HL-60 (cell line): ENCODE measurements around the gene USP20.

ENCODE experiments used
- DNase-seq, 2 experiments: peaks; one replicate each; pipeline ENCODE4 v3.0.0-alpha.2; 2010 to 2020; ENCODE audit warnings: low read depth in 1 of 2, low spot score in 1 of 2
- H3K27ac ChIP-seq: fragments of 250-450 bp; sonication (Bioruptor Pico); replicated peaks from 2 replicates; pipeline ENCODE4 v1.5.1; 2020; ENCODE audit warnings: mild to moderate bottlenecking, moderate library complexity
- H3K27me3 ChIP-seq: fragments of 250-450 bp; sonication (Bioruptor Pico); 2 replicates; pipeline ENCODE4 v1.5.1; 2021; ENCODE audit warnings: mild to moderate bottlenecking, moderate library complexity; ENCODE audit not compliant: insufficient read depth, poor library complexity, severe bottlenecking
- H3K4me3 ChIP-seq: replicated peaks from 2 replicates; pipeline ENCODE4 v1.5.1; 2011; ENCODE audit warnings: mild to moderate bottlenecking, control low read depth, low read length; ENCODE audit not compliant: insufficient read depth
- CTCF ChIP-seq: IDR thresholded peaks from one replicate; pipeline ENCODE4 v1.5.1; 2011; ENCODE audit warnings: low read length, control low read depth, inconsistent platforms; ENCODE audit not compliant: insufficient read depth
- GABPA ChIP-seq: IDR thresholded peaks from 2 replicates; pipeline ENCODE4 v1.6.1; 2012; ENCODE audit warnings: low read depth
- POLR2AphosphoS5 ChIP-seq: IDR thresholded peaks from 2 replicates; pipeline ENCODE4 v1.6.1; 2012; ENCODE audit warnings: low read depth
- REST ChIP-seq: IDR thresholded peaks from 2 replicates; pipeline ENCODE4 v1.6.1; 2012; ENCODE audit warnings: low read depth; ENCODE audit not compliant: insufficient replicate concordance
- SPI1 ChIP-seq: IDR thresholded peaks from 2 replicates; pipeline ENCODE4 v1.6.1; 2012; ENCODE audit warnings: low read depth, mild to moderate bottlenecking, borderline replicate concordance
- long read RNA-seq: library from polyadenylated mRNA; unstranded; transcript quantifications from one replicate; pipeline ENCODE4 v2.0.0, GENCODE V29; 2020

The USP20 gene
- long read RNA-seq, full-length matches to known transcripts: 186 of 308 reads
- long read RNA-seq, partial matches to known transcripts: 44 of 308 reads
- long read RNA-seq, other reads (novel, unspliced or antisense): 78 of 308 reads

DNA sequence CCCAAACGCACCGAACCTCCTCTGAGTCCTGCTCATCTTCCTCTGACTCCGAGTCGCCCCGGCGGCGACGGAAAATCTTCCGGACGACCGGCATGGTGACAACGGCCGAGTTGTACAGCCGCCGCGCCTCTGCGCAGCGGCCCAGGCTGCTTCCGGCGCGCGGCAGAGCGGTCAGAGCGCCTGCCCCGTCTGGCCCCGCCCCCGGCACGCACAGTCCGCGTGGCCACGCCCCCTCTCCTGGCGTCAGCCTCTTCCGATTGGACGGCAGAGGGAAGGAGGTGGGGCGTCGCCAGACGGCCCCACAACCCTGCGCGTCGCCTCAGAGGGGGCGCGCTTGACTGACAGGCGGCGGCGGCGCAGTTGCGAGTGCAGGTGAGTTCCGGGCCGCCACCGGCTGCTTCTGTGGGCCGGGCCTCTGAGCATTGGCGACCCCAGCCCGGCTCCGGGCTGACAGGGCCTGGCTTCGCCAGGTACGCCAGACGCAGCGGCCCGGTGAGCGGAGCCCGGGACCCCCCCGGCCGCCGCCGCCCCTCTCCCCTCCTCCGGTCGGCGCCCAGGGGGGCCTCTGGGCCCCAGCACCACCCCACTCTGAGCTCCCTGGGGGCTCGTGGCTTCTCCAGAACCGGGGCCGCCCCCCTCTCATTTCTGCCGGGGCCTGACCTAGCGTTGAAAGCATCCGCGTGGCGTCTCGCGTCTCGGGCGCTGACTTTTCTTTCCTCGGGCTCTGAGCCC is at the start of gene USP20, which contains the start of gene C9orf78:
USP20 (plus strand) TSS at position 331 of the 732 bp plus-strand sequence. CDS start 17,098 bp downstream, outside the sequence.
C9orf78 (minus strand) TSS at position 148 of the 732 bp plus-strand sequence; CDS start at position 94, 54 bp downstream.
- H3K27ac ChIP-seq: peak within 1 kb of the TSS; percentile 76
- H3K4me3 ChIP-seq: peak within 1 kb of the TSS; percentile 100
- DNase-seq: peak; percentile 92 to 96
- TF ChIP-seq GABPA (peak; percentile 75), POLR2AphosphoS5 (peak; percentile 75), REST (no peak), CTCF (no peak), SPI1 (no peak)
- H3K27me3 ChIP-seq: no peaks in the 10 kb centered on the region

DNA sequence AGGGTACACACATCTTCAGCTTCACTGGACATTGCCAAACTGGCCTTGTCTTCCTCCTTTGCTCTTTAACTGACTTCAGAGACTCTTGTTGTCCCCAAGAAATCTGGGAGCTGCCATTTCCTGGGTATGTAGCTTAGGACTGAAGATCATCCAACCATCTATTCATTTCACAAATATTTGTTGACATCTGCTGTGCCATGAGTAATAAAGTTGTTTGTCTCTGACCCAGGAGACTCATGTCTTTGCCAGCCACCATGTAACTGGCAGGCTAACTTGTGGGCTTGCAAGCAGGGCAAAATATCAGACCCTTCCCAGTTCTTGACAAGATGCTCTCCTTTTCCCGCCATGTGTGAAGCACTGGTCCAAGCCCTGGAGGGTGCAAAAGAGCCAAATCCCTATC is 49.4 kb upstream of the USP20 start:
- Histone ChIP-seq H3K27ac (no peak overlapping the region), H3K27me3 (peaks cover 3% of the 10 kb centered on the region), H3K4me3 (no peak overlapping the region)
- TF ChIP-seq SPI1 (no peak), GABPA (no peak), REST (no peak), POLR2AphosphoS5 (no peak), CTCF (no peak)
- DNase-seq: no peak

GRCh38 chr9:129786481-129786880 is 48.8 kb upstream of the USP20 start:
- DNase-seq: no peak
- H3K27me3 ChIP-seq: peaks cover 3% of the 10 kb centered on the region
- H3K27ac ChIP-seq: no peak overlapping the region
- H3K4me3 ChIP-seq: no peak overlapping the region
- no peak for TF ChIP-seq POLR2AphosphoS5
- TF ChIP-seq CTCF: no peak
- TF ChIP-seq SPI1: no peak
- no peak for TF ChIP-seq REST
- no peak for TF ChIP-seq GABPA
